A549 (cell line): Measurements from ENCODE around the gene MTA3. TPM values are rescaled to one million over a fixed set of nuclear protein-coding genes. Genes with fewer than 3 reads are reported as not detected.

Source experiments
- ATAC-seq, 2 experiments: fragments of 200-7000 bp in 1 of 2; fragments of >200 bp in 1 of 2; cut with Nextera tagmentation in 1 of 2; cut with Tn5 transposase in 1 of 2; 3 replicates each; pipeline versions ENCODE4 v1.8.0 to v1.9.1; 2018 to 2020; ENCODE audit warnings: mild to moderate bottlenecking in 1 of 2, moderate library complexity in 1 of 2
- CTCF ChIA-PET: fragments of 300-600 bp; sonication (Branson Sonifier 250); formaldehyde crosslinking; extraction: SDS; loops from one replicate; lab custom pipeline; 2021; ENCODE audit warnings: antibody characterized with exemption, inconsistent platforms; lab: Yijun Ruan, JAX
- POLR2A ChIA-PET: fragments of 350-600 bp; formaldehyde crosslinking; extraction: SDS; loops from one replicate; lab custom pipeline; 2021; ENCODE audit warnings: antibody characterized with exemption, inconsistent platforms; lab: Yijun Ruan, JAX
- DNase-seq, 2 experiments: peaks; one replicate each; pipeline versions ENCODE4 v3.0.0 to v3.0.0-alpha.2; 2011 to 2016; ENCODE audit warnings: low read depth in 1 of 2, low spot score in 1 of 2
- FAIRE-seq: peaks from 2 replicates; lab custom pipeline; 2011; peaks lifted over from hg19 to GRCh38; lab: Jason Lieb, UNC
- H3K27ac ChIP-seq, 2 experiments: fragments of >200 bp; sonication (Bioruptor Twin); formaldehyde crosslinking; 3 replicates each; pipeline ENCODE4 v1.5.1; 2016 to 2017
- H3K4me1 ChIP-seq: fragments of >200 bp; sonication (Bioruptor Twin); formaldehyde crosslinking; 3 replicates; pipeline ENCODE4 v1.6.1; 2016
- H3K4me2 ChIP-seq: fragments of >200 bp; sonication (Bioruptor Twin); formaldehyde crosslinking; 3 replicates; pipeline ENCODE4 v1.6.1; 2016
- H3K4me3 ChIP-seq: fragments of >200 bp; sonication (Bioruptor Twin); formaldehyde crosslinking; 3 replicates; pipeline ENCODE4 v1.5.1; 2016
- H3K9me3 ChIP-seq: fragments of >200 bp; sonication (Bioruptor Twin); formaldehyde crosslinking; 3 replicates; pipeline ENCODE4 v1.6.1; 2016
- BHLHE40 ChIP-seq: IDR thresholded peaks from 2 replicates; pipeline ENCODE4 v1.6.1; 2012; ENCODE audit warnings: low read depth, low read length, inconsistent platforms
- CHD2 ChIP-seq: fragments of 150-350 bp; IDR thresholded peaks from 2 replicates; pipeline ENCODE4 v1.6.1; 2014; ENCODE audit warnings: low read length; ENCODE audit not compliant: partially characterized antibody
- CHD4 ChIP-seq: fragments of 200-600 bp; sonication (generic); IDR thresholded peaks from 2 replicates; pipeline ENCODE4 v1.6.1; 2016; ENCODE audit warnings: antibody characterized with exemption, mild to moderate bottlenecking, borderline replicate concordance
- FOSL2 ChIP-seq, 2 experiments: fragments of 450-650 bp in 1 of 2; fragments of >200 bp in 1 of 2; sonication (Bioruptor Twin) in 1 of 2; formaldehyde crosslinking; IDR thresholded peaks; 2 replicates each; pipeline versions ENCODE4 v1.5.0 to v1.6.1; 2016 to 2020; ENCODE audit warnings: mild to moderate bottlenecking in 1 of 2, moderate library complexity in 1 of 2
- HOXB13 ChIP-seq: fragments of 250-450 bp; sonication (Bioruptor Pico); IDR thresholded peaks from 2 replicates; pipeline ENCODE4 v1.5.0; 2020; ENCODE audit warnings: low read depth, mild to moderate bottlenecking, moderate library complexity
- KDM1A ChIP-seq: fragments of 200-600 bp; sonication (generic); IDR thresholded peaks from 2 replicates; pipeline ENCODE4 v1.6.1; 2016; ENCODE audit warnings: low read depth, mild to moderate bottlenecking
- MYC ChIP-seq: IDR thresholded peaks from 2 replicates; pipeline ENCODE4 v1.6.1; 2012; ENCODE audit warnings: mild to moderate bottlenecking, inconsistent platforms, low read length, improper control_type of control experiment, borderline replicate concordance
- NPAS2 ChIP-seq: fragments of 250-450 bp; sonication (Bioruptor Pico); IDR thresholded peaks from 2 replicates; pipeline ENCODE4 v1.8.0; 2022; ENCODE audit warnings: mild to moderate bottlenecking, moderate library complexity, borderline replicate concordance
- NR3C1 ChIP-seq: fragments of >200 bp; sonication (Bioruptor Twin); formaldehyde crosslinking; IDR thresholded peaks from 3 replicates; pipeline ENCODE4 v1.6.1; 2017
- POLR2AphosphoS2 ChIP-seq: conservative IDR thresholded peaks from 2 replicates; pipeline ENCODE4 v1.6.1; 2012; ENCODE audit warnings: low read length, improper control_type of control experiment, inconsistent platforms
- SMC3 ChIP-seq: fragments of >200 bp; sonication (Bioruptor Twin); formaldehyde crosslinking; IDR thresholded peaks from 3 replicates; pipeline ENCODE4 v1.6.1; 2018; ENCODE audit warnings: inconsistent platforms
- TP53 ChIP-seq: fragments of 250-450 bp; sonication (Bioruptor Pico); IDR thresholded peaks from 2 replicates; pipeline ENCODE4 v1.5.0; 2021; ENCODE audit warnings: mild to moderate bottlenecking, moderate library complexity
- ZFP36 ChIP-seq: fragments of 450-650 bp; IDR thresholded peaks from 2 replicates; pipeline ENCODE4 v1.6.1; 2014; ENCODE audit warnings: borderline replicate concordance; ENCODE audit not compliant: partially characterized antibody
- WGBS: methylation state at CpG from one replicate; pipeline ENCODE4 v1.1.6; 2017; ENCODE audit errors: missing lambda C conversion rate; 5-methylcytosine and 5-hydroxymethylcytosine counted together
- polyA plus RNA-seq, 4 experiments: library from polyadenylated mRNA; depleted of rRNA in 3 of 4; stranded (reverse); fragments of >200 nt; fragmentation: RNase III in 1 of 4; extraction: RNeasy Plus Mini Kit Qiagen cat#74134 plus additional on column Dnase treatment in 1 of 4; gene quantifications; 2 replicates in 3 of 4; 3 replicates in 1 of 4; pipeline ENCODE4 v1.2.3, GENCODE V29; 2011 to 2017
- TF ChIP-seq, protein P1 (sequence below): fragments of 150-350 bp; IDR thresholded peaks from 2 replicates; pipeline ENCODE4 v1.6.1; 2014; ENCODE audit warnings: low read depth, mild to moderate bottlenecking, low read length
- TF ChIP-seq, protein P2 (sequence below): fragments of >200 bp; sonication (Bioruptor Twin); formaldehyde crosslinking; IDR thresholded peaks from 2 replicates; pipeline ENCODE4 v1.6.1; 2016
- TF ChIP-seq, protein P3 (sequence below): IDR thresholded peaks from 2 replicates; pipeline ENCODE4 v1.6.1; 2012
- TF ChIP-seq, protein P4 (sequence below): IDR thresholded peaks from 2 replicates; pipeline ENCODE4 v1.6.1; 2012
- TF ChIP-seq, protein P5 (sequence below): fragments of 200-600 bp; sonication (generic); IDR thresholded peaks from 2 replicates; pipeline ENCODE4 v1.6.1; 2016; ENCODE audit warnings: antibody characterized with exemption, mild to moderate bottlenecking, moderate library complexity

MTA3 gene
- polyA plus RNA-seq, 2 of the 4 experiments (the other 2 are of a cell fraction): 49.3 to 74.1 TPM

DNA sequence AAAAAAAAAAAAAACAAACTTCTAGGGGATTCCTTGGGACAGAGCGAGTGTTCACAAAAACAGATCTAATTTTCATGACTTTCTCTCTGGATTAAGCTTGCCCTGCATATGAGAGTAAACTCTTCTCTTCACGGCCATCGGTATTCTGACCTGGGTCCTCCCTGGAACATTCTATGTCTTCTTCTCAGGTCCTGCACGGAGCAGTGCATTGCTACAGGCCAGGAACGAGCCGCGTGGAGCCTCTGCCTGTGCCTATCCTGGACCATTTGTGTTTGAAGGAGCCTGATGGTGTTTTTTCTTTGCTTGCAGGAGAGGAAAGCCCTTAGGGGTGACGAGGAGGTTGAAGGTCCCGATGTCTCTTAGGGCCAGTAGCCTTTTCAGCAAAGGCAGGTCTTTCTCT lies 197.3 kb downstream of the MTA3 start (continued):
- TF ChIP-seq POLR2AphosphoS2: no peak
- TF ChIP-seq, protein P1, sequence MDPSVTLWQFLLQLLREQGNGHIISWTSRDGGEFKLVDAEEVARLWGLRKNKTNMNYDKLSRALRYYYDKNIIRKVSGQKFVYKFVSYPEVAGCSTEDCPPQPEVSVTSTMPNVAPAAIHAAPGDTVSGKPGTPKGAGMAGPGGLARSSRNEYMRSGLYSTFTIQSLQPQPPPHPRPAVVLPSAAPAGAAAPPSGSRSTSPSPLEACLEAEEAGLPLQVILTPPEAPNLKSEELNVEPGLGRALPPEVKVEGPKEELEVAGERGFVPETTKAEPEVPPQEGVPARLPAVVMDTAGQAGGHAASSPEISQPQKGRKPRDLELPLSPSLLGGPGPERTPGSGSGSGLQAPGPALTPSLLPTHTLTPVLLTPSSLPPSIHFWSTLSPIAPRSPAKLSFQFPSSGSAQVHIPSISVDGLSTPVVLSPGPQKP: no peak
- TF ChIP-seq, all 56 proteins: peak for 0

DNA sequence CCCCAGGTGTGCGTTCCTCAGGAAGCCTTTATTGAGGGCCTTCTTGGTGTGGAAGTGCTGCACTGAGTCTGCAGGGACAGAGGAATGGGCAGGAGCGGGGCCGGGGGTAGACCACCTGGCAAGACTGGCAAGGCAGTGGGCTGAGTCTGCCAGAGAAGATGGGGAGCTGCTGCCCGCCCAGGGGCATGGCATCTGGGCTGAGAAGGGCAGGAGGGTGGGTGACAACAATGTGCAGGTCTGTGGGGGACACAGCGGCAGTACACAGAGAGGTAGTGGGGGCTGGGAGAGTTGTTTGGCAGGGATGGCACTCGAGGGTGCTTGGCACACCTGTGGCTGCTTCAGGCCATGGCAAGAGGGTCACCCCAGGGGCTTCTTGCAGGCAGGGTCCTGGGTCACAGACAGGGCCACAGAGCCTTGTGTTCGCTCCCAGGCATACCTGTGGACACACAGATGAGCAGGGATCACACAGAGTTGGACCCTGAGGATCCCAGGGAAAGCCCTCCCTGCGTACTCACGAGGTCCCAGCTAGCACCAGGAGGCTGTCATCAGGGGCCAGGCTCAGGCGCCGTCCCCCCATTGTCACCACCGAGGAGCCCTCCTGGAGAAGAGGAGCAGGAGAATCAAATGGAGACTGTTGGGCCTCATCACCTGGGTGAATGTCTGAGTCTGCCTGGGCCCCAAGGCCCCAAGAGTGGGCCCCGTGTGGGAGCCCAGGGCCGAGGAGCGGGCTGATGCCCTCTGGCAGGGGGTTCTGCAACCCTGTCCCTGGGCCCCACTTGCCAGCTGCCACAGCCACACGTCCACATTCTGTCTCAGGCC lies 198.9 kb downstream of the MTA3 start:
- no peak for ATAC-seq
- TF ChIP-seq MYC (no peak), POLR2AphosphoS2 (no peak), HOXB13 (no peak), KDM1A (no peak), CHD2 (no peak), CHD4 (no peak), FOSL2 (IDR thresholded peaks at IDR 0.05) (no peak), FOSL2 (CRISPR knock-in tag; IDR thresholded peaks at IDR 0.05) (no peak), NR3C1 (no peak), ZFP36 (no peak)
- TF ChIP-seq, protein P2, sequence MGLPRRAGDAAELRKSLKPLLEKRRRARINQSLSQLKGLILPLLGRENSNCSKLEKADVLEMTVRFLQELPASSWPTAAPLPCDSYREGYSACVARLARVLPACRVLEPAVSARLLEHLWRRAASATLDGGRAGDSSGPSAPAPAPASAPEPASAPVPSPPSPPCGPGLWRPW: no peak
- TF ChIP-seq, protein P3, sequence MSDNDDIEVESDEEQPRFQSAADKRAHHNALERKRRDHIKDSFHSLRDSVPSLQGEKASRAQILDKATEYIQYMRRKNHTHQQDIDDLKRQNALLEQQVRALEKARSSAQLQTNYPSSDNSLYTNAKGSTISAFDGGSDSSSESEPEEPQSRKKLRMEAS: no peak
- TF ChIP-seq, protein P4, sequence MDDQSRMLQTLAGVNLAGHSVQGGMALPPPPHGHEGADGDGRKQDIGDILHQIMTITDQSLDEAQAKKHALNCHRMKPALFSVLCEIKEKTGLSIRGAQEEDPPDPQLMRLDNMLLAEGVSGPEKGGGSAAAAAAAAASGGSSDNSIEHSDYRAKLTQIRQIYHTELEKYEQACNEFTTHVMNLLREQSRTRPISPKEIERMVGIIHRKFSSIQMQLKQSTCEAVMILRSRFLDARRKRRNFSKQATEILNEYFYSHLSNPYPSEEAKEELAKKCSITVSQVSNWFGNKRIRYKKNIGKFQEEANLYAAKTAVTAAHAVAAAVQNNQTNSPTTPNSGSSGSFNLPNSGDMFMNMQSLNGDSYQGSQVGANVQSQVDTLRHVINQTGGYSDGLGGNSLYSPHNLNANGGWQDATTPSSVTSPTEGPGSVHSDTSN: no peak
- no peak overlapping the region for H3K27ac ChIP-seq
- no peak for DNase-seq
- CTCF ChIA-PET: interaction anchor here (1.3 to 2.0 kb wide), 2 partner anchors 9 to 62 kb away, joined by 4 read pairs; no protein-coding TSS in a partner anchor
- POLR2A ChIA-PET: interaction anchor here (1.2 kb wide), 1 partner anchor 43 kb away, joined by 4 read pairs; no protein-coding TSS in a partner anchor
- H3K9me3 ChIP-seq: no peaks in the 10 kb centered on the region
- H3K4me1 ChIP-seq: no peaks in the 10 kb centered on the region
- no peak overlapping the region for H3K4me3 ChIP-seq
- 67% methylated on average over 16 of the region's 16 CpGs for WGBS
- no peak overlapping the region for H3K4me2 ChIP-seq
- no peak for FAIRE-seq

DNA sequence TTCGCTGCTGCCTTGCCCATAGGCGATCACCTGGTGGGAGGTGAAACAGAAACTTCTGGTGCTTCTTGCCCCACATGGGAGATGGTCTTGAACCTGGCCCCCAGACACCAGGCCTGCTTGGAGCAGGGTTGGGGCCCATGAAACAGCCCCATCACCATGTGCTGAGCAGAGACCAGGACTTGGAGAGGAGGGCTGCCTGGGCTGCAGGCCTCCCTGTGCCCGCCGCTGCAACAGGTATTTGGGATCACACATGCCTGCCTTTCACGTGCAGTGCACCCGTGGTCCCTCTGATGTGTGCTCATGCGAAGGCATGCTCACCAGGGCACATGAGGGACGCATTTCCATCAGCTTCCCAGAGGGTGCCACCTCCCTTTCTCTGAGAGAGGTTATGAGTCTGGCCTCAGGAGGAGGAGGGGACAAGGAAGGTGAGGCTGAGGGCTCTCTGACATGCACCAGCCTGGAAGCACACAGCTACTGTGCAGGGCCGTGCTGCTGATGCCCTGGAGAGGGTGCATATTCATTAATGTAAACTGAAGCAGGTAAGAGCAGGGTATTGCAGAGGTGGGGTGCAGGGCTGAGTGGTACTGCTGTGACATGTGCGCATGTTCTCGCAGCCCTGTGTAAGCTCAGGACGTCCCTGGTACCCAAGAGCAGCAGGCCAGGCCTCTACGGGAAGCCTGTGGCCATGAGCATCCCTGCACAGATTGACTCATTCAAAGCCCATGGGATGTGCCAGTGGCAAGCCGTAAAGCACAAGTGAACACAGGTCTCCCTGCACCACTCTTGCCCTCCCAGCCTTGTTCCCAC lies 199.7 kb downstream of the MTA3 start:
- Histone ChIP-seq H3K4me1 (no peaks in the 10 kb centered on the region), H3K4me2 (no peak overlapping the region), H3K4me3 (no peak overlapping the region), H3K9me3 (no peaks in the 10 kb centered on the region), H3K27ac (no peak overlapping the region)
- ChIA-PET POLR2A (no interaction called here), CTCF (interaction anchor here (2.0 kb wide), 1 partner anchor 61 kb away, joined by 4 read pairs; no protein-coding TSS in a partner anchor)
- no peak for FAIRE-seq
- ATAC-seq: peak; percentile 13 to 42; a peak in 4 of 6 replicates
- DNase-seq: no peak
- TF ChIP-seq NPAS2 (CRISPR knock-in tag) (no peak), POLR2AphosphoS2 (no peak), TP53 (no peak), SMC3 (no peak), BHLHE40 (no peak)
- TF ChIP-seq, protein P5, sequence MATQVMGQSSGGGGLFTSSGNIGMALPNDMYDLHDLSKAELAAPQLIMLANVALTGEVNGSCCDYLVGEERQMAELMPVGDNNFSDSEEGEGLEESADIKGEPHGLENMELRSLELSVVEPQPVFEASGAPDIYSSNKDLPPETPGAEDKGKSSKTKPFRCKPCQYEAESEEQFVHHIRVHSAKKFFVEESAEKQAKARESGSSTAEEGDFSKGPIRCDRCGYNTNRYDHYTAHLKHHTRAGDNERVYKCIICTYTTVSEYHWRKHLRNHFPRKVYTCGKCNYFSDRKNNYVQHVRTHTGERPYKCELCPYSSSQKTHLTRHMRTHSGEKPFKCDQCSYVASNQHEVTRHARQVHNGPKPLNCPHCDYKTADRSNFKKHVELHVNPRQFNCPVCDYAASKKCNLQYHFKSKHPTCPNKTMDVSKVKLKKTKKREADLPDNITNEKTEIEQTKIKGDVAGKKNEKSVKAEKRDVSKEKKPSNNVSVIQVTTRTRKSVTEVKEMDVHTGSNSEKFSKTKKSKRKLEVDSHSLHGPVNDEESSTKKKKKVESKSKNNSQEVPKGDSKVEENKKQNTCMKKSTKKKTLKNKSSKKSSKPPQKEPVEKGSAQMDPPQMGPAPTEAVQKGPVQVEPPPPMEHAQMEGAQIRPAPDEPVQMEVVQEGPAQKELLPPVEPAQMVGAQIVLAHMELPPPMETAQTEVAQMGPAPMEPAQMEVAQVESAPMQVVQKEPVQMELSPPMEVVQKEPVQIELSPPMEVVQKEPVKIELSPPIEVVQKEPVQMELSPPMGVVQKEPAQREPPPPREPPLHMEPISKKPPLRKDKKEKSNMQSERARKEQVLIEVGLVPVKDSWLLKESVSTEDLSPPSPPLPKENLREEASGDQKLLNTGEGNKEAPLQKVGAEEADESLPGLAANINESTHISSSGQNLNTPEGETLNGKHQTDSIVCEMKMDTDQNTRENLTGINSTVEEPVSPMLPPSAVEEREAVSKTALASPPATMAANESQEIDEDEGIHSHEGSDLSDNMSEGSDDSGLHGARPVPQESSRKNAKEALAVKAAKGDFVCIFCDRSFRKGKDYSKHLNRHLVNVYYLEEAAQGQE: no peak
- WGBS: 78% methylated on average over 13 of the region's 14 CpGs
